Measurements from ENCODE around the gene BABAM1. TPM values are rescaled to one million over a fixed set of nuclear protein-coding genes. Genes with fewer than 3 reads are reported as not detected.
A peak's percentile ranks its signal among the peaks of the same experiment; 100 is the strongest.

Gene BABAM1
- total RNA-seq, 1 donor: 59.3 TPM

DNA sequence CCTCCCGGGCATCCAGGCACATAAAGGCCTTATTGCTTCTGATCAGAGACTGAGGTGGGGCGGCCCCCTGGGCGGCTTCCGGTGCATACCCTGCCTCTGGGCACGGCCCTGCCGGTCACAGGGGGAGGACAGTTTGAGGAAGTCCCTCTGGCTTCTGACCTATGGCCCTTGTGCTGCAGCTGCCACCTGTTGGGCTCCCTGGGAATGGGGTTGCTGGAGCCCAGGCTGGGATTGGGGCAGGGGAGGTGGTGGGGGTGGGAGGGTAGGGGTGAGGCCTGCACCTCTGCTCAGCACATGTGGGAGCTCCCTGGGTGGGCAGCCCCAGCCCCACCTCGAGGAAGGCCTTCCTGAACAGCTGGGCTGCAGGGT is 56.7 kb downstream of the BABAM1 start:
- DNase-seq (ENCODE audit: low read depth): no peak
- H3K4me3 ChIP-seq (ENCODE audit: low read depth, low read length): no peak overlapping the region
- TF ChIP-seq CTCF (IDR thresholded peaks at IDR 0.05; ENCODE audit: insufficient read depth, low read length): no peak

DNA sequence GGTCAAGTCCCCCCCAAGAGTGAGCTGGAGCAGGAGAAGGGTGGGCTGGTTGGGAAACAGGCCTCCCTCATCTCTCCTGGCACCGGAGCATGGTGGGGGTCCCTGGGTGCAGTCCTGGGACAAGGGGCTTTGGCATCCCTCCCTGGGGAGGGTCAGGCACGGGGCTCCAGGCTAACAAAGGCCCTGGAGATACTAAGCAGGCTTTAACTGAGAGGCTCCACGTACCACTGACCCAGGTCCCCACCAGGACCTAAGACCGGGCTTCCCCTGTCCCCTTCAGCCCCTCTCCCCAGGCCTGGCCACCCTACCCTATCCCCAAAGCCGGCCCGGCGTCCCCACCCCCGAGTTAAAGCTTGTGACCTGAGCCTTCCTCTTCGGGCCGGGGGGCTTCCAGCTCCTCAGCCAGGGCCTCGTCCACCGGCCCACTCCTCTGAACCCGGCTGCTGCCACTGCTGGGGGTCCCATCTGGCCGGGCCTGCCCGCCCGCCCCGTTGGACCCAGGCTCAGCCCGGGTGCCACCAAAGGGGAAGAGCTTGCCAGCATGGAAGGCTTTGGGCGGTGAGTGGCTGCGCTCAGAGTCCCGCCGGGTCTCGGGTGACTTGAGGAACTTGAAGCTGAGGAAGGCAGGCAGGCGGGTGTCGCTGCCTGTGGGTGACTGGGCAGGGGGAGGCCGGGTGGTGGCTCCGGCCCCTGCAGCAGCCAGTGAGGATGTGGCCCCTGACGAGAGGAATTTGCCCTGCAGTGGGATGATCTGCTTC is 57.3 kb downstream of the BABAM1 start:
- no peak for TF ChIP-seq CTCF (IDR thresholded peaks at IDR 0.05; ENCODE audit: insufficient read depth, low read length)
- no peak for DNase-seq (ENCODE audit: low read depth)
- H3K4me3 ChIP-seq (ENCODE audit: low read depth, low read length): no peak overlapping the region

DNA sequence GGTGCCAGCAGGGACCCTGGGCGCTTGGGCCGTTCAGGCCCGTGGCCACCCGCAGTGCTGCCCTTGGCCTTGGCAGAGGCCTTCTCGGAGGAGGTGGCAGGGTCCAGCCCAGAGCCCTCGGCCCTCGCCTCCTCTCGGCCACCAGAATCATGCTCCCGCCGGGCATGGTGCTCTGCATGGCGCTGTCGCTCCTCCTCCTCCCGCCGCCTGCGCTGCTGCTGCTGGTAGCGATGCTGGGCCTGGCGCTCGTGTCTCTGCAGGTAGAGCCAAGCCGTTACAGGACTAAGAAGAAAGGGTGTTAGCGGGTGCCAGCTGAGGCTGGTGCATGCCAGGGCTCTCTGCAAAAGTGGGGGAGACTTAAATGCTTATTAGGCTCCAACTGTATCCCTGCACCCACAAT is 57.9 kb downstream of the BABAM1 start:
- no peak for TF ChIP-seq CTCF (IDR thresholded peaks at IDR 0.05; ENCODE audit: insufficient read depth, low read length)
- no peak for DNase-seq (ENCODE audit: low read depth)
- no peak overlapping the region for H3K4me3 ChIP-seq (ENCODE audit: low read depth, low read length)

GRCh38 chr19:17325881-17326594 is 58.8 kb downstream of the BABAM1 start:
- no peak overlapping the region for H3K4me3 ChIP-seq (ENCODE audit: low read depth, low read length)
- DNase-seq (ENCODE audit: low read depth): peak; percentile 75
- no peak for TF ChIP-seq CTCF (IDR thresholded peaks at IDR 0.05; ENCODE audit: insufficient read depth, low read length)

GRCh38 chr19:17326595-17326966 is 59.3 kb downstream of the BABAM1 start:
- no peak overlapping the region for H3K4me3 ChIP-seq (ENCODE audit: low read depth, low read length)
- TF ChIP-seq CTCF (IDR thresholded peaks at IDR 0.05; ENCODE audit: insufficient read depth, low read length): no peak
- no peak for DNase-seq (ENCODE audit: low read depth)

GRCh38 chr19:17327068-17327653 is 59.9 kb downstream of the BABAM1 start:
- no peak overlapping the region for H3K4me3 ChIP-seq (ENCODE audit: low read depth, low read length)
- TF ChIP-seq CTCF (IDR thresholded peaks at IDR 0.05; ENCODE audit: insufficient read depth, low read length): no peak
- DNase-seq (ENCODE audit: low read depth): no peak
